NT2/D1 (cell line): ENCODE measurements around the gene SPATA20.

Experiments used
- DNase-seq: peaks from one replicate; pipeline ENCODE4 v3.0.0-alpha.2; 2011; ENCODE audit warnings: low read depth, low spot score
- H3K27me3 ChIP-seq: 2 replicates; pipeline ENCODE4 v1.6.0; 2011; ENCODE audit warnings: mild to moderate bottlenecking; ENCODE audit not compliant: insufficient read length, insufficient read depth
- H3K36me3 ChIP-seq: 2 replicates; pipeline ENCODE4 v1.6.1; 2011; ENCODE audit warnings: mild to moderate bottlenecking, low read length, mixed read lengths; ENCODE audit not compliant: insufficient read depth, insufficient read length
- H3K4me1 ChIP-seq: 2 replicates; pipeline ENCODE4 v1.5.1; 2011; ENCODE audit not compliant: insufficient read depth, insufficient read length
- H3K4me3 ChIP-seq: 2 replicates; pipeline ENCODE4 v1.5.1; 2011; ENCODE audit warnings: low read depth; ENCODE audit not compliant: insufficient read length
- H3K9ac ChIP-seq: 2 replicates; pipeline ENCODE4 v1.6.0; 2011; ENCODE audit warnings: low read depth; ENCODE audit not compliant: insufficient read length
- H3K9me3 ChIP-seq: 2 replicates; pipeline ENCODE4 v1.5.1; 2011; ENCODE audit warnings: mild to moderate bottlenecking, low read length; ENCODE audit not compliant: insufficient read depth
- SUZ12 ChIP-seq: IDR thresholded peaks from 2 replicates; pipeline ENCODE4 v1.6.1; 2011; ENCODE audit not compliant: insufficient read length, insufficient read depth; ENCODE audit errors: extremely low read depth
- YY1 ChIP-seq: IDR thresholded peaks from 2 replicates; pipeline ENCODE4 v1.6.1; 2011; ENCODE audit not compliant: insufficient read length, insufficient read depth
- ZNF274 ChIP-seq: IDR thresholded peaks from 2 replicates; pipeline ENCODE4 v1.6.1; 2011; ENCODE audit warnings: mild to moderate bottlenecking, low read depth, low read length

Gene SPATA20

GRCh38 chr17:50588391-50589049, 41.5 kb downstream of the SPATA20 start:
- no peaks in the 10 kb centered on the region for H3K27me3 ChIP-seq
- H3K9ac ChIP-seq, result no peak overlapping the region

GRCh38 chr17:50589095-50589705, 42.2 kb downstream of the SPATA20 start:
- H3K4me1 ChIP-seq, result peaks cover 35% of the 10 kb centered on the region
- H3K9ac ChIP-seq, result no peak overlapping the region
- no peak for DNase-seq
- no peak overlapping the region for H3K4me3 ChIP-seq
- no peak for TF ChIP-seq SUZ12
- H3K9me3 ChIP-seq, result no peaks in the 10 kb centered on the region
- no peaks in the 10 kb centered on the region for H3K27me3 ChIP-seq
- H3K36me3 ChIP-seq, result no peaks in the 10 kb centered on the region

More at GRCh38 chr17:50588391-50589049, 41.5 kb downstream of the SPATA20 start:
- Histone ChIP-seq H3K4me3 (no peak overlapping the region), H3K4me1 (peaks cover 39% of the 10 kb centered on the region), H3K9me3 (no peaks in the 10 kb centered on the region), H3K36me3 (no peaks in the 10 kb centered on the region)
- no peak for DNase-seq
- no peak for TF ChIP-seq YY1
- no peak for TF ChIP-seq SUZ12
- no peak for TF ChIP-seq ZNF274

GRCh38 chr17:50590946-50591737, 44.2 kb downstream of the SPATA20 start:
- H3K9ac ChIP-seq, result no peak overlapping the region
- H3K9me3 ChIP-seq, result no peaks in the 10 kb centered on the region
- H3K4me1 ChIP-seq, result peaks cover 20% of the 10 kb centered on the region
- no peaks in the 10 kb centered on the region for H3K36me3 ChIP-seq
- DNase-seq, result no peak
- H3K27me3 ChIP-seq, result no peaks in the 10 kb centered on the region
- H3K4me3 ChIP-seq, result no peak overlapping the region
- TF ChIP-seq ZNF274 (no peak), SUZ12 (no peak), YY1 (no peak)

GRCh38 chr17:50593321-50593720, 46.3 kb downstream of the SPATA20 start:
- no peaks in the 10 kb centered on the region for H3K27me3 ChIP-seq
- peak overlapping the region; percentile 21 for H3K9ac ChIP-seq
- TF ChIP-seq ZNF274, result no peak
- TF ChIP-seq YY1, result no peak
- TF ChIP-seq SUZ12, result no peak
- peaks cover 11% of the 10 kb centered on the region for H3K4me1 ChIP-seq
- no peaks in the 10 kb centered on the region for H3K9me3 ChIP-seq
- no peak overlapping the region for H3K4me3 ChIP-seq
- DNase-seq, result peak; percentile 16
- H3K36me3 ChIP-seq, result no peaks in the 10 kb centered on the region

GRCh38 chr17:50594128-50594823, 47.3 kb downstream of the SPATA20 start:
- no peak for TF ChIP-seq SUZ12
- no peak for TF ChIP-seq YY1
- TF ChIP-seq ZNF274, result no peak
- Histone ChIP-seq H3K9ac (no peak overlapping the region), H3K4me3 (no peak overlapping the region), H3K4me1 (peaks cover 9% of the 10 kb centered on the region), H3K36me3 (no peaks in the 10 kb centered on the region), H3K27me3 (no peaks in the 10 kb centered on the region), H3K9me3 (no peaks in the 10 kb centered on the region)
- no peak for DNase-seq

GRCh38 chr17:50594892-50595291, 47.9 kb downstream of the SPATA20 start:
- no peak overlapping the region for H3K9ac ChIP-seq
- H3K27me3 ChIP-seq, result no peaks in the 10 kb centered on the region
- no peak overlapping the region for H3K4me3 ChIP-seq
- no peaks in the 10 kb centered on the region for H3K36me3 ChIP-seq
- peaks cover 9% of the 10 kb centered on the region for H3K4me1 ChIP-seq
- TF ChIP-seq SUZ12 (no peak), YY1 (no peak), ZNF274 (no peak)
- no peak for DNase-seq
- H3K9me3 ChIP-seq, result no peaks in the 10 kb centered on the region
